ENCODE results near the gene SEC61G.

Gene SEC61G

DNA sequence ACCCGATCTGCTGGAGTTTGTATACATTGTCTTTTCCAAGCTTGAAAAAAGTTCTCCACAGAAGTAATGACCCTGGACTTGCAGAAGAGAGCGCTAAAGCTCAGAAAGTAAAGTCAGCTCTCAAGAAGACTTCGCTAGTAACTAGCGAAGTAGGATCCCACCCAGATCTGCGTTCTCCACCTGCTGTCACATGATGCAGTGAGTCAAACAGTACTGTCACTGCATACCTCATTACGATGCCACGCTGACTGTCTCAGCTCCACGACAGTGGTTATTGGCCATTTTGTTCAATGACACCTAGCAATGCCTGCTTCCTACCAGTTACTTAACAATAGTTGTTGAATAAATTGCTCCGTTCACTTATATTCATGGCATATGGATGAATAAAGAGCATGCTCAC is 29.7 kb upstream of the SEC61G start:
- H4K8ac ChIP-seq (ENCODE audit: low read depth, low read length): no peak overlapping the region
- H3K9ac ChIP-seq (ENCODE audit: low read length): no peak overlapping the region
- no peak overlapping the region for H4K12ac ChIP-seq (ENCODE audit: low read depth, low read length)
- no peak overlapping the region for H3K23ac ChIP-seq (ENCODE audit: low read length)
- no peak overlapping the region for H2AK5ac ChIP-seq (ENCODE audit: low read length)
- no peak overlapping the region for H3K27ac ChIP-seq (ENCODE audit: low read depth, low read length)
- DNase-seq: peak; percentile 83 to 91
- H3K18ac ChIP-seq (ENCODE audit: low read length): no peak overlapping the region
- H2BK12ac ChIP-seq (ENCODE audit: low read length): no peak overlapping the region
- no CpG with 5 or more reads among the region's 9 CpGs for WGBS (ENCODE audit: extremely low coverage, insufficient coverage, insufficient read length)
- H3K14ac ChIP-seq (ENCODE audit: low read length): no peak overlapping the region
- no peaks in the 10 kb centered on the region for H3K9me3 ChIP-seq (ENCODE audit: insufficient read depth, low read depth, low read length)
- H3K4me3 ChIP-seq (ENCODE audit: low read depth, low read length): no peak overlapping the region
- H3K79me1 ChIP-seq (ENCODE audit: low read length): peaks cover 3% of the 10 kb centered on the region
- H3K79me2 ChIP-seq (ENCODE audit: control insufficient read depth, insufficient read depth, low read length, poor library complexity): no peaks in the 10 kb centered on the region
- H3K4ac ChIP-seq (ENCODE audit: low read depth, low read length): no peak overlapping the region
- H3K27me3 ChIP-seq (ENCODE audit: insufficient read depth, low read length): no peaks in the 10 kb centered on the region
- no peak overlapping the region for H2BK5ac ChIP-seq (ENCODE audit: low read depth, low read length, poor library complexity)
- H2AFZ ChIP-seq (ENCODE audit: insufficient read depth, low read length, poor library complexity): no peak overlapping the region
- no peaks in the 10 kb centered on the region for H3K36me3 ChIP-seq (ENCODE audit: control insufficient read depth in 1 of 2, insufficient read depth in 2 of 2, low read length in 2 of 2)
- peaks cover 9 to 15% of the 10 kb centered on the region in 2 experiments for H3K4me1 ChIP-seq (ENCODE audit: control insufficient read depth in 1 of 2, insufficient read depth in 2 of 2, low read length in 2 of 2)
- no peak overlapping the region for H4K91ac ChIP-seq (ENCODE audit: low read depth, low read length)
- no peak overlapping the region for H3K4me2 ChIP-seq (ENCODE audit: low read length)
- no peak overlapping the region for H2BK120ac ChIP-seq (ENCODE audit: insufficient read depth, low read length, poor library complexity)

DNA sequence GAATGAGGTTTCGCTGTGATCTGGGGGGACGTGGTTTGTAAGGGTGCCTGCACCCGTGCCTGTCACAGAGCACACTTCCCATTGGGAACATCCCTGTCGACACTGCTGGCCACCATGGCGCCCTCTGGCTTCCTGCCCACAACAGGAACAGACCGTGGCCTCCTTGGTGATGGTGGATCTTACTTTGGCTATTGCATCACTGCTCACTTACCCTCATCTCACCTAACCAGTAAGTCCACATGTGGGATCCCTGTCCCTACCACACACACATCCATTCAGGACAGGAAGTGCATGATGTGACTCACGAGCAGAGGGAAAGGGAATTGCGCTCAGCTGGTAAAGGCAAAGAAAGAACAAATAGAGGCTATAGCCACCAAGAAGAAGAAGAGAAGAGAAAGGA is 26.2 kb upstream of the SEC61G start:
- no peaks in the 10 kb centered on the region for H3K27me3 ChIP-seq (ENCODE audit: insufficient read depth, low read length)
- H2BK5ac ChIP-seq (ENCODE audit: low read depth, low read length, poor library complexity): no peak overlapping the region
- H3K79me1 ChIP-seq (ENCODE audit: low read length): peaks cover 3% of the 10 kb centered on the region
- H2BK120ac ChIP-seq (ENCODE audit: insufficient read depth, low read length, poor library complexity): no peak overlapping the region
- H3K4ac ChIP-seq (ENCODE audit: low read depth, low read length): no peak overlapping the region
- WGBS (ENCODE audit: extremely low coverage, insufficient coverage, insufficient read length): no CpG with 5 or more reads among the region's 8 CpGs
- H4K91ac ChIP-seq (ENCODE audit: low read depth, low read length): peak overlapping the region; percentile 5
- H3K36me3 ChIP-seq (ENCODE audit: control insufficient read depth in 1 of 2, insufficient read depth in 2 of 2, low read length in 2 of 2): no peaks in the 10 kb centered on the region
- H2BK12ac ChIP-seq (ENCODE audit: low read length): peak overlapping the region; percentile 37
- H3K27ac ChIP-seq (ENCODE audit: low read depth, low read length): no peak overlapping the region
- no peak overlapping the region for H3K23ac ChIP-seq (ENCODE audit: low read length)
- no peak overlapping the region for H3K4me3 ChIP-seq (ENCODE audit: low read depth, low read length)
- H3K4me2 ChIP-seq (ENCODE audit: low read length): no peak overlapping the region
- H3K79me2 ChIP-seq (ENCODE audit: control insufficient read depth, insufficient read depth, low read length, poor library complexity): no peaks in the 10 kb centered on the region
- H2AK5ac ChIP-seq (ENCODE audit: low read length): no peak overlapping the region
- H2AFZ ChIP-seq (ENCODE audit: insufficient read depth, low read length, poor library complexity): no peak overlapping the region
- no peak overlapping the region for H4K12ac ChIP-seq (ENCODE audit: low read depth, low read length)
- H3K18ac ChIP-seq (ENCODE audit: low read length): no peak overlapping the region
- DNase-seq: peak; percentile 78 to 91
- no peak overlapping the region for H4K8ac ChIP-seq (ENCODE audit: low read depth, low read length)
- H3K4me1 ChIP-seq (ENCODE audit: control insufficient read depth in 1 of 2, insufficient read depth in 2 of 2, low read length in 2 of 2): peaks cover 9 to 19% of the 10 kb centered on the region in 2 experiments
- no peak overlapping the region for H3K14ac ChIP-seq (ENCODE audit: low read length)
- no peaks in the 10 kb centered on the region for H3K9me3 ChIP-seq (ENCODE audit: insufficient read depth, low read depth, low read length)
- H3K9ac ChIP-seq (ENCODE audit: low read length): no peak overlapping the region

DNA sequence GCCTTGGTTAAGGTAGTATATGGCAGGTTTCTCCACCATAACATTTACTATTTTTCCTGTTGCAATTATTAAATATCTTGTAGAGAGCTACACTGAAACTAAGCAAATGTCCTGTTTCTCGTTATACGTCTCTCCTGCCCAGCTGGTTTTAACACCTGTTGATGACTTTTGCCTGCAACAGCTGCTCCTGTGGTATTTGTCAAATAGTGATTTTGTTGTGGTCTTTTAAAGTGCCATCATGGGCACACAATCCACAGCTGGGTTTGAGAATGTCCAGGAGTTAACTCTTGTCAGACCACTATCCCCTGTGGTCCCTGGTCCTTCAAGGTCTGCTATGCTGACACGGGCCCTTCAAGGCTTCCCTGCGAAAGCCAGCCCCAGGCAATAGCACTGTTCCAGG is 24.9 kb upstream of the SEC61G start:
- H2BK5ac ChIP-seq (ENCODE audit: low read depth, low read length, poor library complexity): no peak overlapping the region
- no peak overlapping the region for H3K23ac ChIP-seq (ENCODE audit: low read length)
- H3K14ac ChIP-seq (ENCODE audit: low read length): no peak overlapping the region
- no peaks in the 10 kb centered on the region for H3K36me3 ChIP-seq (ENCODE audit: control insufficient read depth in 1 of 2, insufficient read depth in 2 of 2, low read length in 2 of 2)
- no peak overlapping the region for H4K91ac ChIP-seq (ENCODE audit: low read depth, low read length)
- no peak overlapping the region for H3K4me3 ChIP-seq (ENCODE audit: low read depth, low read length)
- no peak overlapping the region for H2AFZ ChIP-seq (ENCODE audit: insufficient read depth, low read length, poor library complexity)
- no peak overlapping the region for H2AK5ac ChIP-seq (ENCODE audit: low read length)
- H3K4me2 ChIP-seq (ENCODE audit: low read length): no peak overlapping the region
- H3K27ac ChIP-seq (ENCODE audit: low read depth, low read length): no peak overlapping the region
- no peak overlapping the region for H2BK120ac ChIP-seq (ENCODE audit: insufficient read depth, low read length, poor library complexity)
- WGBS (ENCODE audit: extremely low coverage, insufficient coverage, insufficient read length): no CpG with 5 or more reads among the region's 4 CpGs
- H2BK12ac ChIP-seq (ENCODE audit: low read length): no peak overlapping the region
- no peak overlapping the region for H3K9ac ChIP-seq (ENCODE audit: low read length)
- no peak overlapping the region for H3K4ac ChIP-seq (ENCODE audit: low read depth, low read length)
- H3K27me3 ChIP-seq (ENCODE audit: insufficient read depth, low read length): no peaks in the 10 kb centered on the region
- H4K8ac ChIP-seq (ENCODE audit: low read depth, low read length): no peak overlapping the region
- no peaks in the 10 kb centered on the region for H3K9me3 ChIP-seq (ENCODE audit: insufficient read depth, low read depth, low read length)
- no peak for DNase-seq
- H3K79me1 ChIP-seq (ENCODE audit: low read length): peaks cover 3% of the 10 kb centered on the region
- no peak overlapping the region for H3K18ac ChIP-seq (ENCODE audit: low read length)
- H3K4me1 ChIP-seq (ENCODE audit: control insufficient read depth in 1 of 2, insufficient read depth in 2 of 2, low read length in 2 of 2): peaks cover 9 to 19% of the 10 kb centered on the region in 2 experiments
- H3K79me2 ChIP-seq (ENCODE audit: control insufficient read depth, insufficient read depth, low read length, poor library complexity): no peaks in the 10 kb centered on the region
- H4K12ac ChIP-seq (ENCODE audit: low read depth, low read length): no peak overlapping the region

DNA sequence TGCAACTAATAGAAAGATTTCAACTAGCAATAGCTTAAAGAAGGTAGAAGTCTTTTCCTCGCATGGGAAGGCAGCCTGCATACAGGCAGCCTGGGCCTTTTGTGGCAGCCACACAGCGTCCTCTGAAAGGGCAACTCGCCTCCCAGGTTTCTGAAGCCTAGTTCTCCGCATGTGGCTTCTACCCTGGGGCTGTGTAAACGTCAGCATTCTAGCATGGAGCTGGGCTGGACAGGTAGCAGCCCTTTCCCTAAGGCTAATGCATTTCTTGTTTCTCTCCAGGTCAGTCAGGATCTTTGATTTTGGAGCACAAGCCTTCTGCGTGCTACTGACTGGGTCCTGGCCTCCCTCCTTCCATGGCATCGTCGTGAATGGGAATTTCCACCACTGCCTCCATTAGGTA is 23.8 kb upstream of the SEC61G start:
- peak; percentile 89 to 92 for DNase-seq
- Histone ChIP-seq H3K23ac (ENCODE audit: low read length) (no peak overlapping the region), H3K4ac (ENCODE audit: low read depth, low read length) (no peak overlapping the region), H3K14ac (ENCODE audit: low read length) (no peak overlapping the region), H3K27ac (ENCODE audit: low read depth, low read length) (no peak overlapping the region), H3K36me3 (ENCODE audit: control insufficient read depth in 1 of 2, insufficient read depth in 2 of 2, low read length in 2 of 2) (no peaks in the 10 kb centered on the region), H3K4me1 (ENCODE audit: control insufficient read depth in 1 of 2, insufficient read depth in 2 of 2, low read length in 2 of 2) (peaks cover 9 to 17% of the 10 kb centered on the region in 2 experiments), H3K4me3 (ENCODE audit: low read depth, low read length) (no peak overlapping the region), H2BK5ac (ENCODE audit: low read depth, low read length, poor library complexity) (no peak overlapping the region), H2BK120ac (ENCODE audit: insufficient read depth, low read length, poor library complexity) (no peak overlapping the region), H3K79me1 (ENCODE audit: low read length) (peaks cover 3% of the 10 kb centered on the region), H2AFZ (ENCODE audit: insufficient read depth, low read length, poor library complexity) (no peak overlapping the region), H2BK12ac (ENCODE audit: low read length) (no peak overlapping the region), H3K4me2 (ENCODE audit: low read length) (no peak overlapping the region), H4K91ac (ENCODE audit: low read depth, low read length) (no peak overlapping the region), H4K12ac (ENCODE audit: low read depth, low read length) (no peak overlapping the region), H3K18ac (ENCODE audit: low read length) (no peak overlapping the region), H3K79me2 (ENCODE audit: control insufficient read depth, insufficient read depth, low read length, poor library complexity) (no peaks in the 10 kb centered on the region), H3K27me3 (ENCODE audit: insufficient read depth, low read length) (no peaks in the 10 kb centered on the region), H3K9ac (ENCODE audit: low read length) (no peak overlapping the region), H4K8ac (ENCODE audit: low read depth, low read length) (no peak overlapping the region), H3K9me3 (ENCODE audit: insufficient read depth, low read depth, low read length) (no peaks in the 10 kb centered on the region), H2AK5ac (ENCODE audit: low read length) (no peak overlapping the region)
- no CpG with 5 or more reads among the region's 8 CpGs for WGBS (ENCODE audit: extremely low coverage, insufficient coverage, insufficient read length)

Data from trophoblast cell (in vitro differentiated cells and primary cell).